Measurements from ENCODE around the gene MEIOB.

Gene MEIOB

DNA sequence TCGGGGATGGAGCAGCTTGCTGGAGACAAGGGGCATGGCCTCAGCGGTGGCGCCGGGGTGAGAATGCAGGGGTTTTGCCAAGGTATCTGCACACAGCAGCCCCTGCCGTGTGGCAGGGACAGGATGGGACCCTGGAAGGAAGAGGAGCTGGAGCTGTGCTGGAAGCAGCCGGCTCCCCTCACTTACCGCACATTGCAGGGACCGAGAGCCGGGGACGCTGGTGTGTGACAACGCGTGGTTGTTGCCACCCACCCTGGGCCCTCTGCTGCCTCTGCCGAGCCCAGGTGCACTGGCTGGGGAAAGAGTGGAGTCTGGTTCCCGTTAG lies 86.2 kb downstream of the MEIOB start:
- no peak for DNase-seq (ENCODE audit: low read depth)
- no peak overlapping the region for H3K4me3 ChIP-seq (ENCODE audit: low read depth, low read length)
- TF ChIP-seq, protein P1, sequence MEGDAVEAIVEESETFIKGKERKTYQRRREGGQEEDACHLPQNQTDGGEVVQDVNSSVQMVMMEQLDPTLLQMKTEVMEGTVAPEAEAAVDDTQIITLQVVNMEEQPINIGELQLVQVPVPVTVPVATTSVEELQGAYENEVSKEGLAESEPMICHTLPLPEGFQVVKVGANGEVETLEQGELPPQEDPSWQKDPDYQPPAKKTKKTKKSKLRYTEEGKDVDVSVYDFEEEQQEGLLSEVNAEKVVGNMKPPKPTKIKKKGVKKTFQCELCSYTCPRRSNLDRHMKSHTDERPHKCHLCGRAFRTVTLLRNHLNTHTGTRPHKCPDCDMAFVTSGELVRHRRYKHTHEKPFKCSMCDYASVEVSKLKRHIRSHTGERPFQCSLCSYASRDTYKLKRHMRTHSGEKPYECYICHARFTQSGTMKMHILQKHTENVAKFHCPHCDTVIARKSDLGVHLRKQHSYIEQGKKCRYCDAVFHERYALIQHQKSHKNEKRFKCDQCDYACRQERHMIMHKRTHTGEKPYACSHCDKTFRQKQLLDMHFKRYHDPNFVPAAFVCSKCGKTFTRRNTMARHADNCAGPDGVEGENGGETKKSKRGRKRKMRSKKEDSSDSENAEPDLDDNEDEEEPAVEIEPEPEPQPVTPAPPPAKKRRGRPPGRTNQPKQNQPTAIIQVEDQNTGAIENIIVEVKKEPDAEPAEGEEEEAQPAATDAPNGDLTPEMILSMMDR (IDR thresholded peaks at IDR 0.05; ENCODE audit: low read depth, low read length, missing control alignments), result no peak

DNA sequence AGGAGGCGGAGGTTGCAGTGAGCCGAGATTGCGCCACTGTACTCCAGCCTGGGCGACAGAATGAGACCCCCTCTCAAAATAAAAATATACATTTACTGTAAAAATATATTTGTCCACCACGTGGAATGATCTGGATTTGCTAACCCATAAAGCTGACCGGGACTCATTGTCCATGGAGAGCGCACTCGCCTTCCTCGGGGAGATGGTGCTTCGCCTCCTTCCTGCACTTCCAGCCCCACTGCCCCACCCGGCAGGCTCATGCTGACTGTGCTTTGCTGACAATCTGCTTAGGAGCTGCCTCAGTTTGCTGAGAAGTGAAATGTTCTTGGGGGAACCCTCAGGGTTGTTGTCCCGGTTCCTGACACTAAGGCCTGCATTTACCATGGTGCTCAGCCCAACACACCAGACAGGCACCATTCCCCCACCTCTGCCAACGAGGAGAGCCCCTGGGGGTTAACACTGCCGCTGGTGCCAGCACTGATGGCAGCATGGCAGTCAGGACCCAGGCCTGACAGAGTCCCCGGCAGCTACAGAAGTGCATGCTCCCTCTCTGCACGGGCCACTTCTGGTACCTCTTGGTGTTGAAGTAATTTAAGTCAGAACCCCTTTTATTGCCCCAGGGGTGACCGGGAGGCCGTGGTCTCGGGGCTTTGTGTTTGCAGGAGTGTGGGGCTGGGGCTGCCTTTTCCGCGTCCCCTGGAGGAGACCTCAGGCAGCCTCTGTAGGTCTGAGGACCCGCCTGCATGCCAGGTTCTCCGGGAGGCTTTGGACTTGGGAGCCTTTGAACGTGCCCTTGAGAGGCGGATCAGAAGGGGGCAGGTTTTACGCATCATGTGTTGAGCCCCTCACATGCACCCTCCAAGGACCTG lies 86.8 kb downstream of the MEIOB start:
- TF ChIP-seq, protein P1 (IDR thresholded peaks at IDR 0.05; ENCODE audit: low read depth, low read length, missing control alignments), result no peak
- H3K4me3 ChIP-seq (ENCODE audit: low read depth, low read length), result no peak overlapping the region
- DNase-seq (ENCODE audit: low read depth), result no peak
